ENCODE data around the gene NPAS3.

NPAS3 gene

DNA sequence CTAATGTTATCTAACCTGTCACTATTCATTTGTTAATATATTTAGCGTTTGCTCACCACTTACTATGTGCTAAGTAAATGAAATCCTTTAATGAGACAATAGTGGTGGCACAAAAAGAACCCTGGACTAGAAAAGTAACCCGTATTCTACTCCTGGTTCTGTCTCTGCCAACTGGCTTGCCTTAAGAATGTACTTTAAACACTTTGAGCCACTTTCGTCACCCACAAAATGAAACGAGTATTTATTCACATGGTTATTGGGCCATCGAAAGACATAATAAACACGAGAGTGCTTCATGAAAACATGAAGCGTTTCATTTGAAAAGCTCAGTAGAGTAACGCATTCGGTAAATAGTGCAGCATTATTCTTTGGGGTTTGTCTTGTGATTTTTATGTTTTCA, 757.5 kb downstream of the NPAS3 start:
- peak; percentile 6 for DNase-seq

- DNase-seq = no peak
Measured at GRCh38 chr14:33699300-33699983, 760.8 kb downstream of the NPAS3 start.

DNA sequence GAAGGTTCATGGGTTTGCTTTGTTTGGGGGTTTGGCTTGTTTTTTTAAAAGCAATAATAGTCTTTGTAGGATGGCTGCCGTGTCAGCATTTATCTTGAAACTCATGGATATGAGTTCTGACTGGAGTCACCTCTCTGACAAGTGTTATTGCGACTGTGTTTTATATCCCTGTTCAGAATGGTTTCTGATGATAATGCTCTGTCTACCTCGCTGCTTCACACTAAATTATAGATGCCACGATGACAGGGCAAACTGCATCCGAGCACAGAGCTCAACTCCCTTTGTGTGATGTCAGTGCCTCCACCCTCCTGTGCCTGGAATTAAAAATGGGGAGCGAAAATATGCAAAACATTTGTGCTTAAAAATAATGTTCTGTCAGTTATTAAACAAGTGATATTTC, 761.4 kb downstream of the NPAS3 start:
- no peak for DNase-seq

GRCh38 chr14:33702293-33702692, 763.6 kb downstream of the NPAS3 start:
- no peak for DNase-seq

DNA sequence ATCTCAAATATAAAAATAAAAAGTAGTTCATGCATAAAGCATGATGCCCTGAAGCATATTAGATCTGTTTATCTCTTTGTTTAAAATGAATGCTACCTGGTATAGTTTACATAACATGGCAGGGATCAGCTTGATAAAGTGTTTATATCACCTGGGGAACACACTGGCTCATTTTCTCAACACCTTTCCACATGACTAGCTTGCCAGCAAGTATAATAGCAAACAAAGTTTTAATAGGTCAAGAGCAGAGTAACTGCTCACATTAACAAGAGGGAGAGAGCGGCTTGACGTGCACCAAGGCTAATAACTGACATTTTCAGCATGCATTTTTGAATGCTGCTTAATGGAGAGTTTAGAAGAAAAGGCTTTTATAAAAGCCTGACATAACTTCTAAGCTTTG, 765.8 kb downstream of the NPAS3 start:
- peak; percentile 47 for DNase-seq

DNA sequence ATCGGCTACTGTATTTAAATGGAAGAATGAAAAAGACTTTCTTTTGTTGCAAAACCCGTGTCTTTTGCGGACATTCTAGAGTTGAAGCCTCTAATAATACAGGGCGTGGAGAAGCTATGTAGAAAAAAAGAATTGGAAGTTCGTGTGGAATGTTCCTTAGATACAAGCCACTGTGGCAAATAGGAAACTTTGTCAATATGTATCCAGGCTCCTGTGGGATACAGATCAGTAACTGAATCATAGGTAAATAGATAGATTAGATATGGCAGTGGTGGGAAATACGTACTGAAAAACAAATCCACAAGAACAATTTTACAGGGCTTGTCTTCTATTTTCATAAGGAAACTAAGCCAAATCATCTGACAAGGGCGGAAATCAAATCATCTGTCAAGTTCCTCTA, 766.8 kb downstream of the NPAS3 start:
- no peak for DNase-seq

DNA sequence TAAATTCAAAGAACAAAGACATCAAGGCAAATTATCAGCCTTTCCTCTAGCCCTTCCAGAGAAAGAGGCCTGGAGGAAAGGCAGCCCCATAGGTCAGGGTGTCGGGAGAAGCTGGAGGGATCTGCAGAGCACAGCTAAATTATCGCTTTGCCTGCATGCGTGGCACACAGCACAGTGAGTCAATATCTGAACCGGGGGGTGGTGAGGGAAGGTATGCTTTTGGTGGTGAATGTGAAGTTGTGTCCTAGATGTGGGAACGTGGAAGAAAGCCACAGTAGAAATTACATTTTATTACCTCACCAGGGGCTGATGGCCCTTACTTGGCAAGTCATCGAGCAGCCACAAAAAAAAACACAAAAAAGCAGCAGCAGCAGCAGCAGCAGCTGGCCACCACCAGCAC, 769.0 kb downstream of the NPAS3 start:
- DNase-seq = no peak

- DNase-seq = no peak
Measured at GRCh38 chr14:33709283-33709682, 770.6 kb downstream of the NPAS3 start.

- DNase-seq = no peak
Measured at GRCh38 chr14:33709711-33710110, 771.0 kb downstream of the NPAS3 start.

DNA sequence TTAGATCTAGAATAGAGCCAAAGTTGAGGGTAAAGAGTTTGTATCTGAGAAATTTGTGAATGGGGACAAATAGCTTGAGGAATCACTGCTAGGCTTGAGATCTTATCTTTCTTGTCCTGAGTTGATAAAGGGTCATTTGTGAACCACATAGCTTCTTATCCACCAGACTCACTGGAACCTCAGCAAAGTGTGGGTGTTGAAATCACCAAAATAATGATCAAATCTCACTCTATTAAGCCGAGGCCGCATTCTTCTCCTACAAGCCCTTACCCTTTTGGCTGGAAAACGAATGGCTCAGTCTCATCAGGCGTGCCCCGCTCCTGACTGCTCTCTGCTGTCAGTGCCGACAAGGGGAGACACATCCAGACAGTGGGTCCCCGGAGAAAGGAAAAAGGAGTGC, 771.6 kb downstream of the NPAS3 start:
- DNase-seq = no peak

- no peak for DNase-seq
Measured at GRCh38 chr14:33711194-33711593, 772.5 kb downstream of the NPAS3 start.

GRCh38 chr14:33711811-33712216, 773.1 kb downstream of the NPAS3 start:
- no peak for DNase-seq

GRCh38 chr14:33714527-33715226, 776.0 kb downstream of the NPAS3 start:
- DNase-seq = no peak

DNA sequence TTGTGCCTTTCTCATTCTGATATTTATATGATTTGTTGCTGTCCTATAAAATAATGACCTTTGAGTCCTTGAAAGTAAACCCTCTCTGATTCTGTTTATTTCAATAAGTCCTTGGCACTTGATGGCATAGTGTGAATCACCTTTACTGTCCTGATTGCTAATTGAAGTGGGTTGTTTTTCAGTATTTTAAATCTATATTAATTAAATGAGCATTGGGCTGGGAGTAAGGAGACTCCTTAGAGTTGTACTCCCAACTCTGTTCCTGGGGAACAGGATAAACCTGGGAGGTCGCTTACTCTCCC, 776.5 kb downstream of the NPAS3 start:
- DNase-seq = no peak

- DNase-seq = no peak
Measured at GRCh38 chr14:33716921-33717320, 778.2 kb downstream of the NPAS3 start.

- DNase-seq = no peak
Measured at GRCh38 chr14:33717866-33718265, 779.2 kb downstream of the NPAS3 start.

- DNase-seq = no peak
Measured at GRCh38 chr14:33720284-33720787, 781.7 kb downstream of the NPAS3 start.

GRCh38 chr14:33726685-33727084, 788.0 kb downstream of the NPAS3 start:
- DNase-seq = no peak

DNA sequence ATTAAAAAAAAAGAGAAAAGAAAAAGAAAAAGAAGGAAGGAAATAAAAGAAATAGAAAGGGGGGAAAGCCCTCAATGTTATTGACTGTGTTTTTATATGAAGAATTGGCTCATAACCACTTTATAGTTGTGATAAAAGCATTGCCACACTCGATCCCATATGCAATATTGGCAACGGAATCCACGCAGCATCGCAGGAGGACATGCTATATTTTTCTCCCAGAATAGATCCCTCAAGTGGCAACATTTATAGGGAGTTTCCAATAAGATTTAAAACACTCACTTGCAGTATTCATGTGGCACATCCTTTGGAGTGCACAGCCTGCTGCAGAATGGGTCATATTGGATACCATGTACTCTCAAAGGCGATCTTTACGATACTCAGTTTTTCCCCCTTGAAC, 788.9 kb downstream of the NPAS3 start:
- no peak for DNase-seq

GRCh38 chr14:33728010-33728498, 789.4 kb downstream of the NPAS3 start:
- no peak for DNase-seq

GRCh38 chr14:33730156-33730555, 791.5 kb downstream of the NPAS3 start:
- DNase-seq = no peak

- DNase-seq = no peak
Measured at GRCh38 chr14:33732175-33732574, 793.5 kb downstream of the NPAS3 start.

DNA sequence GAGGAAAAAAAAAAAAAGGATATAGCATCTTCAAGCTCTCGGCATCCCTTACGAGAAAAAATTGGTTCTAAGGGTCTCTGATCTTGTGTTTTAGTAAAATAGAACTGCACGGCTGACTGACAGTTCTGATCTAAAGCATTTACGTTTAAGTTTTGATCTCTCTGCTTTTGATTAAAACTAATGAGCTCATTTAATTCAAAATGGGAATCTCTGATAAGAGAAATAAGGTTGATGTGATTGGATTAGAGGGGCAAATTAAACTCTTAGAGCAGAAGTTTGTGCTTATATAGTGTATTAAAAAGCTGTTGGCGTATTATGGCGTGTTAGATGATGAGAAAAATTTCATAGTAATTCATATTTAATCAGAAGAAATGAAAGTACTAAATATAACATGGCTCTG, 794.6 kb downstream of the NPAS3 start:
- DNase-seq = no peak

GRCh38 chr14:33733721-33734120, 795.0 kb downstream of the NPAS3 start:
- DNase-seq = no peak

- no peak for DNase-seq
Measured at GRCh38 chr14:33734387-33734786, 795.7 kb downstream of the NPAS3 start.
